Omental fat pad (tissue), 4 donors: ENCODE data around the gene CT45A1. TPM values are rescaled to one million over a fixed set of nuclear protein-coding genes. Genes with fewer than 3 reads are reported as not detected.
"Not testable (repeated sequence)": the region's sequence is repeated elsewhere in the genome, so short reads cannot be mapped to it uniquely, and the experiment has no call there.

Source experiments
- ATAC-seq: fragments of 150-250 bp; one replicate; pipeline ENCODE4 v1.9.1; 2016; ENCODE audit warnings: mild to moderate bottlenecking, moderate library complexity; ENCODE audit not compliant: low FRiP score
- DNase-seq: peaks from one replicate; pipeline ENCODE4 v3.0.0-alpha.2; 2019; ENCODE audit warnings: low spot score
- total RNA-seq, 4 donors: library from RNA; depleted of rRNA; stranded (reverse); fragments of >200 nt; gene quantifications; one replicate each; pipeline ENCODE4 v1.1.0, GENCODE V29; 2016
- TF ChIP-seq, protein P1 (sequence below), 3 donors: fragments of 450-650 bp; IDR thresholded peaks; one replicate each; pipeline ENCODE4 v1.5.1; 2016 to 2017; ENCODE audit warnings: antibody characterized with exemption in 3 of 3, mild to moderate bottlenecking in 3 of 3, moderate library complexity in 2 of 3

CT45A1 gene
- not detected for total RNA-seq

DNA sequence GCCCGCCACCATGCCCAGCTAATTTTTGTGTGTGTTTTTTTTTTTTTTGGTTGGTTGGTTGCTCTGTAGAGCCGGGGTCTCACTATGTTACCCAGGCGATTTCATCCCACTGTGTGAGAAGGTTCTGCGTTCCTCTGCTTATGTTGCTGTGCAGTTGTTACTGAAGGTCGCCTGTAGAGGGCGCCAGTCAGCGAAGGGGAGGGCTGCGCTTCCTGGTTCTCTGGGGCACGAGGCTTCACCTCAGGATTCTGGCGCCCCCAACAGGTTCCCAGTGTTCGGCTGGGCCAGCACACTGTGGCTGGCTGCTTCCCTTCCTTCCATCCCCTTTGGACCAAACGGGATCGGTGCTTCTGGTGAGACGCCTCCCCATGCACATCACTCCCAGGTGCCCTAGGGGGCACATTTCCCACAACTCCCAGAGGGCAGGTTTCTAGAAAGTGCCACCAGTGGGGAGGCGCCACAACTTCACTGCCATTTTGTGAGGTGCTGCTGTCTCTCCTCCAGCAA is at the start of gene CT45A1:
CT45A1 (plus strand) TSS at position 457 of the 507 bp plus-strand sequence. CDS start 5,302 bp downstream, outside the sequence.
- not testable (repeated sequence) for ATAC-seq

DNA sequence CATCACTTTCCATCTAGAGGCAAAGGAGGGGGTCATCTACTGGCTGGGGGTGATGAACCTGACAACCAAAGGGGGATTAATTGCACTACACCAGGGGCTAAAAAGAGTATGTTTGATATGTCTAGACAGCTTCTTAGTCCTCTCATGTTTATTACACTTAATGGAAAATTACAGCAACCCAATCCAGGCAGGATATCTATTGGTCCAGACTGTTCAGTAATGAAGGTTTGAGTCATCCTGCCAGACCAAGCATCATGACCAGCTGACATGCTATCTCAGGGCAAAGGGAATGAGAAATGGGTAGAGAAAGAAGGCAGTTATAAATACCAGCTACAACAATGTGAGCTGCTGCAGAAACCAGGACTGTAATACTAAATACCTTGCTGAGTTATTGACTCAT is 40.5 kb upstream of the CT45A1 start:
- not testable (repeated sequence) for DNase-seq, ATAC-seq

More for the DNA sequence above, at the start of gene CT45A1:
- DNase-seq, result not testable (repeated sequence)

GRCh38 chrX:135688137-135688536 is 25.3 kb upstream of the CT45A1 start:
- no peak for DNase-seq
- no peak for ATAC-seq
- TF ChIP-seq, protein P1, sequence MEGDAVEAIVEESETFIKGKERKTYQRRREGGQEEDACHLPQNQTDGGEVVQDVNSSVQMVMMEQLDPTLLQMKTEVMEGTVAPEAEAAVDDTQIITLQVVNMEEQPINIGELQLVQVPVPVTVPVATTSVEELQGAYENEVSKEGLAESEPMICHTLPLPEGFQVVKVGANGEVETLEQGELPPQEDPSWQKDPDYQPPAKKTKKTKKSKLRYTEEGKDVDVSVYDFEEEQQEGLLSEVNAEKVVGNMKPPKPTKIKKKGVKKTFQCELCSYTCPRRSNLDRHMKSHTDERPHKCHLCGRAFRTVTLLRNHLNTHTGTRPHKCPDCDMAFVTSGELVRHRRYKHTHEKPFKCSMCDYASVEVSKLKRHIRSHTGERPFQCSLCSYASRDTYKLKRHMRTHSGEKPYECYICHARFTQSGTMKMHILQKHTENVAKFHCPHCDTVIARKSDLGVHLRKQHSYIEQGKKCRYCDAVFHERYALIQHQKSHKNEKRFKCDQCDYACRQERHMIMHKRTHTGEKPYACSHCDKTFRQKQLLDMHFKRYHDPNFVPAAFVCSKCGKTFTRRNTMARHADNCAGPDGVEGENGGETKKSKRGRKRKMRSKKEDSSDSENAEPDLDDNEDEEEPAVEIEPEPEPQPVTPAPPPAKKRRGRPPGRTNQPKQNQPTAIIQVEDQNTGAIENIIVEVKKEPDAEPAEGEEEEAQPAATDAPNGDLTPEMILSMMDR (IDR thresholded peaks at IDR 0.05), result no peak

DNA sequence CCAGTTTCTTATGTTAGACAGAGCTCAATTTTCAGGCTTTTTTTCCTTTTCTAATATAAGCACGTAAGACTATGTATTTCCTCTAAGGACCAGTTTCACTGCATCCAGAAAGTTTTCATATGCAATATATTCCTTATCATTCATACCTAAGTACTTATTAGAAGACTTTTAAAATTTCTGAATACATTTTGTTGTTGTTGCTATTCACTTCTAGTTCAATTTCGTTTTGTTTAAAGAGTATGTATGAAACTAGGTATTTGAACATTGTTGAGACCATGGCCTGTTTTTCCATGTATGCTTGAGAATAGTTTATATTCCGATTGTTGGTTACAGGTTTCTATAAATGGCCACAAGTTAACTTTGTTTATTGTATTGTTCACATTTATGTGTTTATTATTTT is 18.0 kb upstream of the CT45A1 start:
- TF ChIP-seq, protein P1 (IDR thresholded peaks at IDR 0.05), result no peak
- DNase-seq (no peak), ATAC-seq (no peak)

GRCh38 chrX:135697601-135698000 is 15.8 kb upstream of the CT45A1 start:
- ATAC-seq (no peak), DNase-seq (no peak)
- TF ChIP-seq, protein P1 (IDR thresholded peaks at IDR 0.05), result no peak

DNA sequence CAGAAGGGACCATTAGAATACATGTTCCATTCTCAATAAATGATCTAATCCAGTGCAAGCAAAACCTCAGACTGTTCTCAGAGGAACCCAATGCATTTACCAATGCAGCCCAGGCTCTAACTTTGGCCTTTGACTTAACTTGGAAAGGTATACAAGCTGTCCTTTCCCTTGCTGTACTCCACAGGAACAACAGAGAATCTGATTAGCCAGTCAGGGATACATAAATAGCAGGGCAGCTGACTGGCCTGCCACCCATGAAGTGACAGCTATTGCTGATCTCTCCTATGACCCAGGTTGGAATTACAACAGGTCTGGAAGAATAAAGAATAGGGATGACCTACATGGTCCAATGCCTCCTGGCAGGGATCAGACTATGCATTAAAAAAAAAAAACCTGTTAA is 14.5 kb upstream of the CT45A1 start:
- TF ChIP-seq, protein P1 (IDR thresholded peaks at IDR 0.05), result no peak
- DNase-seq (no peak), ATAC-seq (no peak)

DNA sequence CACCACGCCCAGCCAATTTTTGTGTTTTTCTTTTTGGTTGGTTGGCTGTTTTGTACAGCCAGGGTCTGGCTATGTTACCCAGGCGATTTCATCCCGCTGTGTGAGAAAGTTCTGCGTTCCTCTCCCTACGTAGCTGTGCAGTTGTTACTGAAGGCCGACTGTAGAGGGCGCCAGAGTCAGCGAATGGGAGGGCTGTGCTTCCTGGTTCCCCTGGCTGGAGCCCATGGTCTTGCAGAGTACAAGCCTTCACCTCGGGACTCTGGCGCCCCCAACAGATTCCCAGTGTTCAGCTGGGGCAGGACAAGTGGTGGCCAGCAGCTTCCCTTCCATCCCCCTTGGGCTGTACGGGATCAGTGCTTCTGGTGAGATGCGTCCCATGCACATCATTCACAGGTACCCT is 5.6 kb upstream of the CT45A1 start:
- ATAC-seq, result no peak
- no peak for DNase-seq
- TF ChIP-seq, protein P1 (IDR thresholded peaks at IDR 0.05), result no peak

GRCh38 chrX:135713795-135714194 is 356 bp downstream of the CT45A1 start:
- TF ChIP-seq, protein P1 (IDR thresholded peaks at IDR 0.05), result no peak
- DNase-seq, result no peak
- no peak for ATAC-seq

DNA sequence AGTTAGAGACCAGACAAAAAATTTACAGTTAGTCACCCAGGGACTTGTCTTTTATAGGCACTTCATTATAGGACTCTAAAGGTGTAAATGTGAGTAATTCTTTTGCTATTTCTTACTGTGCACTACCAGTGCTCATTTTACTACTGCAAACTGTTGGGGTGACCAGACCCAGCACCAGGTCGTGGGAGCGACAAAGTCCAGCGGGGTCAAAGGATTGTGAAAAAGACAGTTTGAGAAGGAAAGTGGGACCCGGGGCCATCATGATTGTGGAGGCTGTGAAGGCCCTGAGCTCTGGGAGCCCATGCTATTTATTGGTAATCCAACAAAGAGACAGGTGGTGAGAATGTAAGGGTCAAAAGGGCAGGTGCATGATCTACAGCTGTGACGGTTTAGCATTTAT is 21.2 kb downstream of the CT45A1 start:
- DNase-seq, ATAC-seq: not testable (repeated sequence)
